HCT116 (cell line): ENCODE measurements around the gene RAB37. TPM values are rescaled to one million over a fixed set of nuclear protein-coding genes. Genes with fewer than 3 reads are reported as not detected.

Source experiments
- ATAC-seq: fragments of 200-7000 bp; cut with Tn5 transposase; 2 replicates; pipeline ENCODE4 v1.9.1; 2020; ENCODE audit warnings: mild to moderate bottlenecking, moderate library complexity
- BruUV-seq: library from RNA; stranded (reverse); fragments of 400-500 nt; replicated peaks from 2 replicates; lab custom pipeline; 2021; lab: Mats Ljungman, UMichigan
- CTCF ChIA-PET: fragments of 300-600 bp; sonication (Branson Sonifier 250); formaldehyde crosslinking; loops from one replicate; lab custom pipeline; 2021; ENCODE audit warnings: antibody characterized with exemption; lab: Charles Lee
- POLR2A ChIA-PET: fragments of 300-600, 350-600 bp; sonication (Branson Sonifier 250); formaldehyde crosslinking; loops from one replicate; lab custom pipeline; 2021; ENCODE audit warnings: antibody characterized with exemption; lab: Charles Lee
- RAD21 ChIA-PET, 2 experiments: fragments of 300-600 bp; sonication (Branson Sonifier 250); formaldehyde crosslinking; loops; one replicate each; lab custom pipeline; 2023; ENCODE audit warnings: low total read pairs in 2 of 2; ENCODE audit not compliant: uncharacterized antibody in 2 of 2, unreplicated experiment in 2 of 2, low non-redundant PET in 1 of 2; lab: Charles Lee
- DNase-seq: peaks from one replicate; pipeline ENCODE4 v3.0.0-alpha.2; 2010; ENCODE audit warnings: low read depth, low spot score
- H2AFZ ChIP-seq: fragments of 200-600 bp; shearing (Covaris generic), sonication (generic); 2 replicates; pipeline ENCODE4 v1.6.1; 2017; ENCODE audit warnings: low read depth, mixed run types, mixed read lengths, antibody characterized with exemption, low read length; ENCODE audit not compliant: poor library complexity, severe bottlenecking
- H3K27ac ChIP-seq: 2 replicates; pipeline ENCODE4 v1.5.1; 2012; ENCODE audit warnings: low read depth, low read length
- H3K27me3 ChIP-seq: fragments of 200-600 bp; sonication (generic); 2 replicates; pipeline ENCODE4 v1.6.1; 2016; ENCODE audit warnings: mixed run types, low read length, mixed read lengths; ENCODE audit not compliant: insufficient read depth
- H3K36me3 ChIP-seq, 2 experiments: fragments of 200-500 bp in 1 of 2; fragments of 200-600 bp in 1 of 2; sonication (Bioruptor generic) in 1 of 2; sonication (generic) in 1 of 2; 2 replicates each; pipeline versions ENCODE4 v1.5.1 to v1.6.1; 2014 to 2016; ENCODE audit warnings: low read length in 2 of 2, inconsistent platforms in 1 of 2, mixed read lengths in 1 of 2, mixed run types in 1 of 2; ENCODE audit not compliant: insufficient read depth in 2 of 2, control insufficient read depth in 1 of 2
- H3K4me1 ChIP-seq, 2 experiments: fragments of 200-600 bp in 1 of 2; sonication (generic) in 1 of 2; 2 replicates each; pipeline versions ENCODE4 v1.5.1 to v1.6.1; 2012 to 2017; ENCODE audit warnings: low read length in 2 of 2, inconsistent platforms in 1 of 2, mild to moderate bottlenecking in 1 of 2, mixed read lengths in 1 of 2, mixed run types in 1 of 2, moderate library complexity in 1 of 2; ENCODE audit not compliant: insufficient read depth in 2 of 2, control insufficient read depth in 1 of 2
- H3K4me2 ChIP-seq: fragments of 200-600 bp; sonication (generic); 2 replicates; pipeline ENCODE4 v1.6.1; 2017; ENCODE audit warnings: mixed run types, low read length, mixed read lengths
- H3K4me3 ChIP-seq, 2 experiments: fragments of 200-600 bp in 1 of 2; sonication (generic) in 1 of 2; replicated peaks in 1 of 2; 2 replicates each; pipeline ENCODE4 v1.5.1; 2011 to 2016; ENCODE audit warnings: low read length in 2 of 2, control low read depth in 1 of 2, low read depth in 1 of 2, mild to moderate bottlenecking in 1 of 2, mixed read lengths in 1 of 2, mixed run types in 1 of 2
- H3K79me2 ChIP-seq: fragments of 200-600 bp; sonication (generic); 2 replicates; pipeline ENCODE4 v1.6.1; 2017; ENCODE audit warnings: mild to moderate bottlenecking, mixed run types, low read length, moderate library complexity, mixed read lengths; ENCODE audit not compliant: insufficient read depth
- H3K9ac ChIP-seq: fragments of 200-600 bp; sonication (generic); 2 replicates; pipeline ENCODE4 v1.6.1; 2016; ENCODE audit warnings: low read length, mixed read lengths
- H3K9me2 ChIP-seq: fragments of 200-600 bp; sonication (generic), shearing (Covaris generic); 2 replicates; pipeline ENCODE4 v1.6.1; 2017; ENCODE audit warnings: mixed run types, mild to moderate bottlenecking, moderate library complexity; ENCODE audit not compliant: insufficient read depth
- H3K9me3 ChIP-seq, 2 experiments: fragments of 200-500 bp in 1 of 2; fragments of 200-600 bp in 1 of 2; sonication (Bioruptor generic) in 1 of 2; sonication (generic) in 1 of 2; 2 replicates each; pipeline ENCODE4 v1.6.1; 2014 to 2017; ENCODE audit warnings: low read length in 2 of 2, mixed read lengths in 2 of 2, inconsistent platforms in 1 of 2, low read depth in 1 of 2, mild to moderate bottlenecking in 1 of 2, mixed run types in 1 of 2, moderate library complexity in 1 of 2; ENCODE audit not compliant: control insufficient read depth in 1 of 2, insufficient read depth in 1 of 2
- H4K20me1 ChIP-seq: fragments of 200-600 bp; sonication (generic), shearing (Covaris generic); 2 replicates; pipeline ENCODE4 v1.6.1; 2017; ENCODE audit warnings: mixed run types, mild to moderate bottlenecking, moderate library complexity; ENCODE audit not compliant: insufficient read depth
- FOSL1 ChIP-seq: IDR thresholded peaks from 2 replicates; pipeline ENCODE4 v1.6.1; 2012; ENCODE audit warnings: low read depth
- JUND ChIP-seq: IDR thresholded peaks from 2 replicates; pipeline ENCODE4 v1.6.1; 2012
- POLR2A ChIP-seq: IDR thresholded peaks from 2 replicates; pipeline ENCODE4 v1.7.0; 2011; ENCODE audit warnings: borderline replicate concordance; ENCODE audit not compliant: insufficient read depth, insufficient read length; ENCODE audit errors: extremely low read depth
- SIN3A ChIP-seq: IDR thresholded peaks from 2 replicates; pipeline ENCODE4 v1.6.1; 2012; ENCODE audit warnings: low read depth
- SP1 ChIP-seq: IDR thresholded peaks from 2 replicates; pipeline ENCODE4 v1.6.1; 2012; ENCODE audit warnings: low read depth
- intact Hi-C: fragments of 100-400 bp; cut with micrococcal nuclease; formaldehyde crosslinking; loops from 2 replicates; pipeline ENCODE4 v1.10.0; 2022
- total RNA-seq: library from RNA; stranded (reverse); gene quantifications from one replicate; pipeline ENCODE4 v1.2.1, GENCODE V29; 2021; ENCODE audit not compliant: unreplicated experiment

Gene RAB37
- total RNA-seq, 1 experiment from 2014 or later = 8.2 TPM

- no peaks in the 10 kb centered on the region for H3K27me3 ChIP-seq
These were observed 7.7 kb upstream of the RAB37 start for GRCh38 chr17:74729368-74729767.

GRCh38 chr17:74729866-74730265, 7.2 kb upstream of the RAB37 start:
- Histone ChIP-seq H3K27ac (no peak overlapping the region), H3K9me2 (no peaks in the 10 kb centered on the region), H3K36me3 (no peaks in the 10 kb centered on the region), H3K9ac (no peak overlapping the region), H2AFZ (no peak overlapping the region), H3K4me1 (no peaks in the 10 kb centered on the region), H3K79me2 (no peaks in the 10 kb centered on the region), H3K27me3 (no peaks in the 10 kb centered on the region), H3K4me3 (no peak overlapping the region), H4K20me1 (no peaks in the 10 kb centered on the region), H3K4me2 (no peak overlapping the region), H3K9me3 (peaks cover 0 to 5% of the 10 kb centered on the region in 2 experiments; a peak in 1 of 4 replicates)
- no TSS peak for BruUV-seq
- DNase-seq = no peak
- RAD21 ChIA-PET = no interaction called here
- POLR2A ChIA-PET = no interaction called here
- TF ChIP-seq SIN3A (no peak), SP1 (no peak)
- ATAC-seq = no peak
- CTCF ChIA-PET = no interaction called here
- intact Hi-C loops = no loop called here

More at GRCh38 chr17:74729368-74729767, 7.7 kb upstream of the RAB37 start:
- RAD21 ChIA-PET = no interaction called here
- intact Hi-C loops = no loop called here
- H4K20me1 ChIP-seq = no peaks in the 10 kb centered on the region
- no TSS peak for BruUV-seq
- H3K36me3 ChIP-seq = no peaks in the 10 kb centered on the region
- no peak for DNase-seq
- H3K4me2 ChIP-seq = no peak overlapping the region
- no peak overlapping the region for H3K4me3 ChIP-seq
- peaks cover 0 to 5% of the 10 kb centered on the region in 2 experiments; a peak in 1 of 4 replicates for H3K9me3 ChIP-seq
- no peak for TF ChIP-seq JUND
- TF ChIP-seq FOSL1 = no peak
- no peak for TF ChIP-seq POLR2A
- no peak overlapping the region for H3K27ac ChIP-seq
- POLR2A ChIA-PET = no interaction called here
- no peaks in the 10 kb centered on the region for H3K79me2 ChIP-seq
- no peaks in the 10 kb centered on the region for H3K9me2 ChIP-seq
- no peak overlapping the region for H2AFZ ChIP-seq
- no peaks in the 10 kb centered on the region for H3K4me1 ChIP-seq
- no peak overlapping the region for H3K9ac ChIP-seq
- CTCF ChIA-PET = no interaction called here
- ATAC-seq = no peak
